Right renal pelvis (tissue), 4 donors: Measurements from ENCODE around the gene RASA1. TPM values are rescaled to one million over a fixed set of nuclear protein-coding genes. Genes with fewer than 3 reads are reported as not detected.

Experiments used
- DNase-seq, 4 donors: peaks; one replicate each; pipeline ENCODE4 v3.0.0-alpha.2; 2013; ENCODE audit warnings: low read depth in 4 of 4, low spot score in 3 of 4, missing footprints in 1 of 4
- polyA plus RNA-seq, 4 donors: library from polyadenylated mRNA; unstranded; fragments of 120-200 nt; gene quantifications; one replicate each; pipeline ENCODE4 v1.2.1, GENCODE V29; 2013; ENCODE audit not compliant: insufficient read length in 4 of 4

The RASA1 gene
- polyA plus RNA-seq, 4 donors, result 46.4 to 59.5 (median 55.9) TPM

DNA sequence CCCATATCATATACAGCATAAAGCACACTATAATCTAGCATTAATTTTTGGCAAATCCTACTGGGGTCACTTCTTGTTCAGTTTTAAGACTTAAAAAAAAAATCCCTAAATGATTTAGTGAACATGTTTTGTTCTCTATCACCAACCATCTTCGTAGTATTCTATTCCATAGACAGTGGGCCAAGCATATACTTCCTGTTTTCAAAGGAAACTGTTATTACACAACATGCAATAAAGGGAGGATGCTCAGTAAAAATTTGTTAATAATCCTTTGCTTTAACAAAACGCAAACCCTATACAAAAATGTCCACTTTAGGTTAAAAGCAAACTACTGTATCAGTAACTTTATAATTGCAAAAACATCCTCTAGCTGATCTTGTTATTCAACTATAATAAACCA is 132.0 kb downstream of the RASA1 start:
- DNase-seq, result no peak

DNA sequence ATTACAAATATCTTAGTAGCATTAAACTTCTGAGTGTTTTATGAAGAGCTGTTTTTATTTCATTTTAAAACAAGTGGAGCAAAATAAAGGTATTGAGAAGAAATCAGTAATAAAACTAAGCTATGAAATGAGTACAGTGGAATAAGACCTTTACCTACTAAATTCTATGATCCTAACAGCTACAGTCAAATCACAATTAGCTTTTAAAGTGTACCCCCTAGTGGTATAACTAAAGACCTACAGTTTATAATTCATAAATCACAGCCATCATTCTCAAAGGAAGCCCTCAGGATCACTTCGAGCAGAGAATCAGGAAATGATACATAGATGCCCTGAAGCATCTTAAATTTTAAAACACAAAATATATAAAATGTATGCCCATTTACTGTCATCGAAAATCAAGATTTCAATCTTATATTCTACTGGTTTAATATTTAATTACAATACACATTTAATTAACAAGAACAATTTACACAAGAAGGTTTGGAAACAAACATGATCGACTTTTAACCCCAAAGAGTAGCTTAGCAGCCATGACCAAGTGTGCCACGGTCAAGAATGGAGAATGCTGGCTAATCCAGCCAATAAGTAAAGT is 132.7 kb downstream of the RASA1 start:
- DNase-seq, result no peak

DNA sequence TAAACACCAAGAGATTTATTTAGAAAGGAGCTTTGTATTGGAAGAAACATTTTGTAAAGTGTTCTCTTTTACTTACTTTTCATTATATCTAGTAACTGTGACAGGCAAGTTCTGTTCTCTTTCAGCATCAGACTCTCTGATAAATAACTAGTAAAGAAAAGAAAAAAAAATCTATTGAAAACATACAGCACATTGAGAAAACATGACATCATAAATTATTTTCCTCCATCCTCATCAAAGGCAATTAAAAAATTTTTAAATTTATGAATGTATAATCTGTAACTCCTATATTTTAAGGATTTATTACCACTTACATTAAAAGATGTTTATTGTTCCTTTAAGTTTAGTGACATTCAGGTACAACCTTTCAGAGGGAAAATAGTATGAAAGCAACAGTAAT is 133.9 kb downstream of the RASA1 start:
- no peak for DNase-seq

GRCh38 chr5:87403409-87403808 is 135.7 kb downstream of the RASA1 start:
- DNase-seq, result no peak

DNA sequence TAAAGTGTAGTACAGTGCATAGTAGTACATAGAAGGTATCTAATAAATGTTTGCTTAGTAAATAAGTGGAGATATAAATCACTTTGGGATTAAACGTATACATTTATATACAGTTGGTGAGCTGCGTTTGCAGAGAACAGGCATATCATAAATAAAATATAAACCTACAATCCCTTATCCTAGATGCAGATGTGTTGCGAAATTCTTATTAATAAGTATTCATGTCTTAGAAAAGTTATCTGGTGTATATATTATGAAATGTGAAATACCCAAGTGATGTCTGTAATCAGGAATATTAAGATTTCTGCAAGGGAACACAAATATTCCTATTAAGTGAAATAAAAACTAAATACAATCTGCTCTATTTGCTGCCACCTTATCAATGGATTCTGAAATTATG is 136.2 kb downstream of the RASA1 start:
- DNase-seq, result no peak

GRCh38 chr5:87404359-87404758 is 136.7 kb downstream of the RASA1 start:
- no peak for DNase-seq

DNA sequence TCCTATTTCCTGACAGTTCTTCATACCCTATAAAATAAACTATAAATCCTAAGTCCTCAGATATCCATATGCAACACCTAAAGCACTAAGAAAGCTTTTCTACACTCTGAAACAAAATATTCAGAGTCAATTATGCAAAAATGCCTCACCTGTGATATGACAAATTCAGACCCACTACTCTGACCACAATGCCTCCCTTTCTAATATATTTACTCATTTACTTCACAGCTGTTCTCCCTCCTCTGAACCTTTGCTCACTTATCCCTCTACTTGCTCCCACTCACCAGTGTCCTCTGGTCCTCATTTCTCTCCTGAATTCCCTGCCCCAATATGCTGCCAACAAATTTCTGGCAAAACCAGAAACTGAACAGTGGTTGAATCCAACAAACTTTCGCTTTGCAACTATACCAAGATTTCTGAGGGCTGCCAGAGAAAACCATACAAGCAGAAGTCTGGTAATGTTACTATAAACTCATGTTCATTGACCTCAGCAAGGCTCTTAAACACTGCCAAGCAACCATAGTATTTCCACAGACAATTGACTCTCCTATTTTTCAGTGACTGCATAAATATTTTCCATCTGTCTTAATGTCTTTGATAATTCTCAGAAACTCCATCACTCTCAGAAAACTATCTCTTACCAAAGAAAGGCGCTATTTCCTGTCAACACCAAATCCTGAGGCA is 137.9 kb downstream of the RASA1 start:
- DNase-seq, result no peak

DNA sequence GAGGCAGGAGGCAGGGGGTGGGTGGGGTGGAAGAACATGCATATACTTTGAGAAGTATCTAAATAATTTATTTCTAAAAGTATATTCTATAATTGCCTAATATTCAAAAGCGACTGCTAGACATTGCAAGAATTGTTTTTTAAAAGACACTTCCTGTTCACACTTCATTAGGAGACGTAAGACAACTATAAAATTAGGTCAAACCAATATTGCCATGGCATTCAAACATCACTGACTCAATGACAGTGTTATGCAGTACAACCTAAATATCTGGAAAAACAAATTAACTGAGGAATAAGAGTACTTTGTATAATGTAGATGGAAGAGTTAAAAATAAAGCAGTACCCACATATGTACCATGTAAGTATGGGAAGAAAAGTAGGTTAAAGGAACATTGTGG is 140.5 kb downstream of the RASA1 start:
- no peak for DNase-seq

GRCh38 chr5:87410931-87411330 is 143.2 kb downstream of the RASA1 start:
- no peak for DNase-seq

DNA sequence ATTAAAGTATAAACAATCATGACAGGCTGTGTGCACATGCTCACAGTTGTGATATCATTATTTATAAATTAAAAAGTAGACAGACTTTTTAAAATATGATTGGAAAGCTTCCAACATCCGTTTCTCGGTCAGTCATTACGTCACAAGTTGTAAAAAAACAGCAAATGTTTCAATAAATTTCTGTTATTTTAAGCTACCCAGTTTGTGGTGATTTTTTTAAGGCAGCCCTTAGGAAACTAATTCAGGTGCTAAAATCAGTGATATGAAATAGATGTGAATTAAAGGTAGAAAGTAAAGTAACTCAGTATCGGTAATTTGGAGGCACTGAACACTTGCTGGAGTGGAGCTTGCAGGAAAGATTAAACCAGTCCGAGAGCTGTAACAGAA is 143.9 kb downstream of the RASA1 start:
- no peak for DNase-seq

DNA sequence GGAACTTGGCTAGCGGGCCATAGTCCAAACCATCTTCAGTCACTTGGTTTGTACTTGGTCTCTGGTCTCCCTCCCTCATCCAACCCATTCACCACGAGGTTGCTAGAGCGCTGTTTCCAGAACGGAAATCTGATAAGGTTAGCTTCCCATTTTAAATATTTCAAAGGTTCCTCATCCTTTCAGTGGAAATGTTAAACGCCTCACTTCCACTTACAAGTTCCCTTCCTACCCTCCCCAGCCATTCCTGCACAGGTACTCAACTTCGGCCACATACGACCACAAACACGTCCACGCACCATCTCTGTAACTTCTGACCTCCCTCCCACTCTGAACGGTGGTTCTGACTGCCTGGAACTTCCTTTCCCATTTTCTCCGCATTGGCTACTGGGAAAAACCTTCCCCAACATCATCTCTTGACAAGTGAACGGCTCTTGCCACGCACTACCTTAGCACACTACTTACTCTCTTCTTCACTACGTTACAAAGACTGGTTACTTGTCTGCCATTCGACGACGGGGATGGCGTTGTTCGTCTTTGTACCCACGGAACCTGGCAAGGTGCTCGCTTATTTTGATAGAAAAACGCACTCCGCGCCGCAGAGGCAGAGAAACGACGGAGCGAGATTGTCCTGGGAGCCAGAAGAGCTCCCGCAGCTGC is 144.4 kb downstream of the RASA1 start:
- DNase-seq, result peak; percentile 24 to 41 (median 32)

DNA sequence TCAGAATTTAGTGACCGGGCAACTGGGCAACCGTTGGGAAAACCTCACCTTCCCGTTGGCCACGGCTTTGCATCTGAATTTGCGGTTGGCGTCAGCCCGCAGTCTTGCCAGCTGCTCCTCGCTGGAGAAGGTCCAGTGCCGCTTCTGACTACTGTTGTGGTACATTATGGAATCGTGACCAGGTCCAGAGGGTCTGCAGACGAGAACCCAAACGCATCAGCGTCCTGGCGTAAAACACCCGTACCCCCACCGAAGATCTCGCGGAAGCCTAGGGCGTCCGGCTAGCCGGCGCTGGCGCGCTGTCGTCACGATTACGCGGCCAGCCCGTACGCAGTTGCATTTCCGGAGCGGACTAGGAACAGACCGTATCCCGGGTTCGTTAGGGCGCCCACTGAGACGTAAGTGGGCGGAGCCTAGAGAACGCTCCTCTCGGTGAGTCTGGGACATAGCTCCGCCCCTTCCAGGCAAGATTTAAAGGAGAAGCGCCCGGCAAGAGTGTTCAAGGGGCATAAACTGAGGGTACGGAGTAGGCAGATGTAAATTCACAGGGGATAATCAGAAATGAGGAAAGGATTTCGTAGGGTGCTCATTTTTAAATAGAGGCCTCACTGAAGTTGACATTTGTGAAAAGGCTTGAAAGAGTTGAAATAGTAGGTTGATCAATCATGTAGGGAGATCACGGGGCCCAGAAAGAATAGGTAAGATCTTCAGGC is 145.1 kb downstream of the RASA1 start, which contains the start of gene CCNH:
TSS of gene CCNH (minus strand) at position 301 of the 713 bp plus-strand sequence. CDS start at position 165, 136 bp downstream.
- peak; percentile 95 to 99 (median 98) for DNase-seq

GRCh38 chr5:87413343-87413645 is 145.6 kb downstream of the RASA1 start:
- DNase-seq, result peak in 1 of 4 donors; percentile 12

GRCh38 chr5:87418506-87418905 is 150.8 kb downstream of the RASA1 start:
- DNase-seq, result no peak

- no peak for DNase-seq
Observed at GRCh38 chr5:87421307-87421706, 153.6 kb downstream of the RASA1 start.

GRCh38 chr5:87423755-87424154 is 156.1 kb downstream of the RASA1 start:
- DNase-seq, result no peak

GRCh38 chr5:87430863-87431457 is 163.3 kb downstream of the RASA1 start:
- DNase-seq, result no peak

- DNase-seq, result no peak
Observed at GRCh38 chr5:87432460-87432859, 164.8 kb downstream of the RASA1 start.

GRCh38 chr5:87433945-87434344 is 166.3 kb downstream of the RASA1 start:
- no peak for DNase-seq

- DNase-seq, result no peak
Observed at GRCh38 chr5:87434461-87434860, 166.8 kb downstream of the RASA1 start.

DNA sequence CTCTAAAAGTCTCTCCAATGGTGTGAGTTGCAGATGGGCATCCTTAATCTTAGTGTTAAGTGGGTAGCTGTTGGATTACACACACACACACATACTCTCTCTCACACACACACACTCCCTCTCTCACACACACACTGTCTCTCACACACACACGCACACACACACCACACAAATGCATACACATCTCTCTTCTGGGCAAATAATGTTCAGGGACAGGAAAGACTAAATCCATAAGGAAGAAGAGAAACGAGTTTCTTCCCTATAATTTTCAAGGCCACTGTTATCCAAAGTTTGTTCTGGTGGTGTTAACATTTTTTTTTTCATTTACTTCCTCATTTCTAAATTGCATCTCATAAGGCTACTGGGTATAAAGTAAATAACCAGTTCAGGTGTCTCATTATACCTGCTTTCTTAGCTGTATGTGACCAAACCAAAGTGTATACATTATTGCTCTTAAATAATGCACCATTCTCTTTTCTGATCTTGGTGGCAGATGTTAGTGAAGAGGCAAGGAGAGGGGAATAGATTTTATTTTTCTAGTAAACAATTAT is 167.5 kb downstream of the RASA1 start:
- DNase-seq, result no peak
